Large intestine (tissue), 3 donors: ENCODE data around the gene PKD1. TPM values are rescaled to one million over a fixed set of nuclear protein-coding genes. Genes with fewer than 3 reads are reported as not detected.

Experiments used
- DNase-seq, 2 donors: peaks; one replicate each; pipeline versions ENCODE4 v3.0.0 to v3.0.0-alpha.2; 2013
- H3K27ac ChIP-seq: one replicate; pipeline ENCODE4 v1.5.1; 2013; ENCODE audit warnings: low read length
- H3K27me3 ChIP-seq: 2 replicates; pipeline ENCODE4 v1.6.1; 2013; ENCODE audit warnings: low read length; ENCODE audit not compliant: control insufficient read depth, insufficient read depth
- H3K36me3 ChIP-seq: 2 replicates; pipeline ENCODE4 v1.6.1; 2013; ENCODE audit warnings: low read length; ENCODE audit not compliant: control insufficient read depth, insufficient read depth
- H3K4me1 ChIP-seq: one replicate; pipeline ENCODE4 v1.6.1; 2013; ENCODE audit warnings: low read length; ENCODE audit not compliant: control insufficient read depth, insufficient read depth
- H3K4me3 ChIP-seq: one replicate; pipeline ENCODE4 v1.5.1; 2013; ENCODE audit warnings: low read length
- H3K9me3 ChIP-seq: one replicate; pipeline ENCODE4 v1.6.1; 2013; ENCODE audit warnings: mild to moderate bottlenecking, low read depth, low read length, moderate library complexity; ENCODE audit not compliant: control insufficient read depth
- WGBS: methylation state at CpG from one replicate; pipeline ENCODE4 v1.1.5; 2013; ENCODE audit warnings: low lambda C conversion rate; ENCODE audit not compliant: insufficient coverage; 5-methylcytosine and 5-hydroxymethylcytosine counted together
- polyA plus RNA-seq: library from polyadenylated mRNA; unstranded; fragments of 120-200 nt; gene quantifications from one replicate; pipeline ENCODE4 v1.2.1, GENCODE V29; 2013

The PKD1 gene
- polyA plus RNA-seq, 1 donor: 58.4 TPM

DNA sequence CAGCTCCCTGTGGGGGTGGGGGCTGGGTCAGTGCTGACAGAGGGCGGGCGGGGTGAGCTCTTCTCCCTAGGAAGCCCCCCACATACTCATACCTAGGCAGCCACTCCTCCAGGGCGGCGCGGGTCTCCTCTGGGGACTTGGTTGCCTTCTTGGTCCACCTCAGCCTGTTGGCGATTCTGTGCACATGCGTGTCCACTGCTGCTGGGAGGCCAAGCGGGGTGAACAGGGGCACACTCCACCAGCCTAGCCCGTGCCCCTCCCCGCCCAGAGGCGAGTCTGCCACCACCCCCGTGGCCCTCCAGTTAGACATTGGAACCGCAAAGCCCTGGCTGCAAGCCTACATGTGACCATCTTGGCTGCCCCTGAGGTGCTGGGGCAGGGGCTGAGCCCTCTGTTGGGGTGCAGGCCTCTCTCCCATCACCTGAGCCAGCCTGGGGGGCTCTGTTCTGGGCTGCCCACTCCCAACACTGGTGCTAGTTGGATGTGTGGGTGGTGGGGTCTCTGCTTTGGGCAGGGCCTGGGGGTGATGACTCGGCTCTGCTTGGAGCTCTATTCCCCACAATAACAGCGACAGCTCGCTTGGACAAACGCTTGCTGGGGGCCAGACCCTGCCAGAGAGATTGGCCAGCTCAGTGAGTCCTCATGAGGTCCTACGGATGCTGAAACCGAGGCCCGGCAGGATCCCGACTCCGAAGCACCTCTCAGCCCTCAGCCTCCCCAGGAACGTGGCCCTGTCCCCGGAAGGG, 95.5 kb downstream of the PKD1 start:
- H3K27me3 ChIP-seq: no peaks in the 10 kb centered on the region
- no peak overlapping the region for H3K4me3 ChIP-seq
- peaks cover 35% of the 10 kb centered on the region for H3K36me3 ChIP-seq
- H3K27ac ChIP-seq: peak overlapping the region; percentile 79
- no peak for DNase-seq
- WGBS: no CpG with 5 or more reads among the region's 24 CpGs
- peaks cover 9% of the 10 kb centered on the region for H3K9me3 ChIP-seq
- H3K4me1 ChIP-seq: peaks cover 49% of the 10 kb centered on the region

DNA sequence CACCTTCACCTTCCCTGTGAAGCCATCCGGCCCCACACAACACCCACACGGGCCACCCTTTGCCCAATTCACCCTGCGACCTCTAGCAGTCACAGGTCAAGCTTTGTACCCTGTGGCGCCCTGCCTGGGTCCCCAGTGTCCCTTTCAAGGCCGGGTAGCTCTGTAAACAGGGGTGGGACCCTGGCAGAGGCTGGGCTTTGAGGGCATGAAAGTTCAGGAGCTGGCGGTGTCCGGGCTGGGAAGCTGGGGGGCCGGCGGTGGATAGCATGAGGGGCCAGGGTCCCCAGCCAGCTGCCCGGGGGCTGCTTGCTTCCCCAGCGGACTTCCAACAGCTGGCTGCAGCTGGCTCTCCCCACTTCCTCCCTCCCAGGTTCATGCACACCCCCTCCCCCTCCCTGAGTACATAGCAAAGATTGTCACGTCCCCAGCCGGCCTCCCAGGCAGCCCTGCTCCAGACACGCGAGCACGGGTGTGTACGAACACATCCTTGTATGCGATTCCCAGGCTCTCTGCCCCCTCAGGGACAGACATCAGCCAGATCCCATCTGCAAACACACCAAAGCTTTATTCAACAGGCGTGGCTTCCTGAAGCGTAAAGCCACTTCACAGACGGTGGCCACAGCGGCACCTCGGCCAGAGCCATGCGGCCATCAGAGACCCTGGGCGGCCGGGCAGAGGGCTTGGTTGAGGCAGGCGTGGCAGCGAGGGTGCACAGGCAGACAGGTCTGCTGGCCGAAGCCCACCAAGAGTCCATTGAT, 96.2 kb downstream of the PKD1 start:
- H3K9me3 ChIP-seq: peaks cover 9% of the 10 kb centered on the region
- WGBS: no CpG with 5 or more reads among the region's 29 CpGs
- H3K27ac ChIP-seq: peak overlapping the region; percentile 79
- H3K4me3 ChIP-seq: no peak overlapping the region
- H3K4me1 ChIP-seq: peaks cover 55% of the 10 kb centered on the region
- DNase-seq: peak; percentile 82 to 84
- no peaks in the 10 kb centered on the region for H3K27me3 ChIP-seq
- peaks cover 33% of the 10 kb centered on the region for H3K36me3 ChIP-seq

Other genes with a start within 250 kb of the PKD1 start
- 0.04 TPM for gene HS3ST6, start 217.5 kb downstream of the PKD1 start, polyA plus RNA-seq
- 38.8 TPM for gene MSRB1, start 192.7 kb downstream of the PKD1 start, polyA plus RNA-seq
- gene RPL3L, start 181.2 kb downstream of the PKD1 start, polyA plus RNA-seq: 0.22 TPM
- 128 TPM for gene NDUFB10, start 176.4 kb downstream of the PKD1 start, polyA plus RNA-seq
- 3,022 TPM for gene RPS2, start 171.1 kb downstream of the PKD1 start, polyA plus RNA-seq
- gene RNF151, start 169.0 kb downstream of the PKD1 start, polyA plus RNA-seq: 0.09 TPM
- 32.9 TPM for gene TBL3, start 163.8 kb downstream of the PKD1 start, polyA plus RNA-seq
- gene NOXO1, start 154.4 kb downstream of the PKD1 start, polyA plus RNA-seq: 2.8 TPM
- 48.5 TPM for gene GFER, start 151.7 kb downstream of the PKD1 start, polyA plus RNA-seq
- gene SYNGR3, start 145.9 kb downstream of the PKD1 start, polyA plus RNA-seq: 4.2 TPM
- 28.9 TPM for gene ZNF598, start 126.1 kb downstream of the PKD1 start, polyA plus RNA-seq
- 4.4 TPM for gene NPW, start 116.1 kb downstream of the PKD1 start, polyA plus RNA-seq
- 32.3 TPM for gene NHERF2, start 109.0 kb downstream of the PKD1 start, polyA plus RNA-seq
- gene NTHL1, start 88.1 kb downstream of the PKD1 start, polyA plus RNA-seq: 15.6 TPM
- gene TSC2, start 87.9 kb downstream of the PKD1 start, polyA plus RNA-seq: 85.9 TPM
- gene RAB26, start 12.7 kb upstream of the PKD1 start, polyA plus RNA-seq: 19.1 TPM
- 63.3 TPM for gene TRAF7, start 19.9 kb upstream of the PKD1 start, polyA plus RNA-seq
- 0.96 TPM for gene CASKIN1, start 60.7 kb upstream of the PKD1 start, polyA plus RNA-seq
- 40.0 TPM for gene MLST8, start 69.6 kb upstream of the PKD1 start, polyA plus RNA-seq
- 10.5 TPM for gene BRICD5, start 75.0 kb upstream of the PKD1 start, polyA plus RNA-seq
- 11.7 TPM for gene PGP, start 78.9 kb upstream of the PKD1 start, polyA plus RNA-seq
- gene E4F1, start 87.7 kb upstream of the PKD1 start, polyA plus RNA-seq: 18.4 TPM
- 0.91 TPM for gene DNASE1L2, start 100.5 kb upstream of the PKD1 start, polyA plus RNA-seq
- 81.6 TPM for gene ECI1, start 115.7 kb upstream of the PKD1 start, polyA plus RNA-seq
- 172 TPM for gene RNPS1, start 132.2 kb upstream of the PKD1 start, polyA plus RNA-seq
- 4.7 TPM for gene ABCA3, start 204.8 kb upstream of the PKD1 start, polyA plus RNA-seq